GM21390 (cell line): Measurements from ENCODE around the gene MKRN2.

Source experiments
- ATAC-seq: cut with Tn5 transposase; IDR thresholded peaks from one replicate; pipeline ENCODE4 v1.9.1; 2021; ENCODE audit not compliant: unreplicated experiment

The MKRN2 gene

GRCh38 chr3:12553921-12554391, 2.9 kb upstream of the MKRN2 start:
- no peak for ATAC-seq

- ATAC-seq: no peak
These were observed 585 bp upstream of the MKRN2 start for GRCh38 chr3:12556314-12556689.

- no peak for ATAC-seq
These were observed 700 bp downstream of the MKRN2 start for GRCh38 chr3:12557473-12558100.

- no peak for ATAC-seq
These were observed 1.8 kb downstream of the MKRN2 start for GRCh38 chr3:12558706-12559105.

GRCh38 chr3:12559520-12559919, 2.6 kb downstream of the MKRN2 start:
- ATAC-seq: no peak

- peak; percentile 48 for ATAC-seq
These were observed 3.8 kb downstream of the MKRN2 start for GRCh38 chr3:12560505-12561190.

GRCh38 chr3:12561397-12561796, 4.5 kb downstream of the MKRN2 start:
- ATAC-seq: no peak

GRCh38 chr3:12562451-12562850, 5.6 kb downstream of the MKRN2 start:
- no peak for ATAC-seq

GRCh38 chr3:12566976-12567375, 10.1 kb downstream of the MKRN2 start:
- ATAC-seq: no peak

GRCh38 chr3:12568747-12569146, 11.9 kb downstream of the MKRN2 start:
- no peak for ATAC-seq

GRCh38 chr3:12569836-12570235, 12.9 kb downstream of the MKRN2 start:
- no peak for ATAC-seq

GRCh38 chr3:12571986-12572385, 15.1 kb downstream of the MKRN2 start:
- ATAC-seq: no peak

- ATAC-seq: no peak
These were observed 17.2 kb downstream of the MKRN2 start for GRCh38 chr3:12574131-12574530.

- no peak for ATAC-seq
These were observed 17.8 kb downstream of the MKRN2 start for GRCh38 chr3:12574661-12575060.

- no peak for ATAC-seq
These were observed 20.5 kb downstream of the MKRN2 start for GRCh38 chr3:12577379-12577778.

GRCh38 chr3:12578742-12579141, 21.9 kb downstream of the MKRN2 start:
- ATAC-seq: no peak

- ATAC-seq: no peak
These were observed 22.6 kb downstream of the MKRN2 start for GRCh38 chr3:12579456-12579855.

- no peak for ATAC-seq
These were observed 23.0 kb downstream of the MKRN2 start for GRCh38 chr3:12579905-12580304.

GRCh38 chr3:12582730-12583129, 25.8 kb downstream of the MKRN2 start:
- no peak for ATAC-seq

- ATAC-seq: no peak
These were observed 26.4 kb downstream of the MKRN2 start for GRCh38 chr3:12583280-12583679.

- no peak for ATAC-seq
These were observed 27.2 kb downstream of the MKRN2 start for GRCh38 chr3:12584083-12584482.

- no peak for ATAC-seq
These were observed 28.3 kb downstream of the MKRN2 start for GRCh38 chr3:12585181-12585580.

- no peak for ATAC-seq
These were observed 29.1 kb downstream of the MKRN2 start for GRCh38 chr3:12585970-12586369.
